WTC11 (cell line): ENCODE data around the gene TMEM54. TPM values are rescaled to one million over a fixed set of nuclear protein-coding genes. Genes with fewer than 3 reads are reported as not detected.

Experiments
- ATAC-seq: fragments of 200-7000 bp; cut with Tn5 transposase; 2 replicates; pipeline ENCODE4 v1.10.0; 2021; ENCODE audit warnings: mild to moderate bottlenecking, moderate library complexity
- CTCF ChIA-PET: fragments of 300-600 bp; sonication (Branson Sonifier 250); formaldehyde crosslinking; loops from one replicate; lab custom pipeline; 2021; ENCODE audit warnings: antibody characterized with exemption; lab: Charles Lee
- POLR2A ChIA-PET: fragments of 350-600 bp; sonication (Branson Sonifier 250); formaldehyde crosslinking; loops from one replicate; lab custom pipeline; 2021; ENCODE audit warnings: antibody characterized with exemption; lab: Charles Lee
- DNase-seq: peaks from one replicate; pipeline ENCODE4 v3.0.0; 2021; ENCODE audit warnings: low spot score
- H3K27ac Mint-ChIP-seq: 2 replicates; pipeline ENCODE4 v1.8.0; 2021; ENCODE audit warnings: mixed read lengths
- H3K27me3 Mint-ChIP-seq: 2 replicates; pipeline ENCODE4 v1.8.0; 2021; ENCODE audit warnings: low read depth, mild to moderate bottlenecking, moderate library complexity, mixed read lengths
- H3K36me3 Mint-ChIP-seq: 2 replicates; pipeline ENCODE4 v1.8.0; 2021; ENCODE audit warnings: mixed read lengths
- H3K4me1 Mint-ChIP-seq: 2 replicates; pipeline ENCODE4 v1.8.0; 2022; ENCODE audit warnings: mixed read lengths
- H3K4me3 Mint-ChIP-seq: 2 replicates; pipeline ENCODE4 v1.8.0; 2021; ENCODE audit warnings: mild to moderate bottlenecking, moderate library complexity, mixed read lengths
- H3K9me3 Mint-ChIP-seq: 2 replicates; pipeline ENCODE4 v1.8.0; 2021; ENCODE audit warnings: mixed read lengths
- IRF2 ChIP-seq: sonication (generic); formaldehyde crosslinking; IDR thresholded peaks from 2 replicates; pipeline ENCODE4 v1.8.0; 2022; ENCODE audit warnings: low read depth, missing genetic modification reagents, borderline replicate concordance
- MYBL2 ChIP-seq: sonication (generic); formaldehyde crosslinking; IDR thresholded peaks from 2 replicates; pipeline ENCODE4 v1.8.1; 2023; ENCODE audit warnings: mild to moderate bottlenecking, moderate library complexity, missing genetic modification reagents
- NR3C1 ChIP-seq: sonication (generic); formaldehyde crosslinking; conservative IDR thresholded peaks from 2 replicates; pipeline ENCODE4 v1.8.1; 2023; ENCODE audit warnings: low read depth, mild to moderate bottlenecking, missing genetic modification reagents
- OVOL2 ChIP-seq: fragments of 250-450 bp; sonication (Bioruptor Pico); IDR thresholded peaks from 2 replicates; pipeline ENCODE4 v1.9.0; 2021; ENCODE audit warnings: mild to moderate bottlenecking, borderline replicate concordance
- TEAD4 ChIP-seq: sonication (generic); formaldehyde crosslinking; IDR thresholded peaks from 2 replicates; pipeline ENCODE4 v1.8.0; 2022; ENCODE audit warnings: mild to moderate bottlenecking, missing genetic modification reagents
- ZNF416 ChIP-seq: fragments of 250-450 bp; sonication (Bioruptor Pico); IDR thresholded peaks from 2 replicates; pipeline ENCODE4 v1.9.0; 2021; ENCODE audit warnings: mild to moderate bottlenecking, inconsistent platforms
- total RNA-seq: library from RNA; stranded (reverse); gene quantifications from 3 replicates; pipeline ENCODE4 v1.2.3, GENCODE V29; 2021
- TF ChIP-seq, protein P1 (sequence below): sonication (generic); formaldehyde crosslinking; IDR thresholded peaks from 2 replicates; pipeline ENCODE4 v1.8.1; 2023; ENCODE audit warnings: mild to moderate bottlenecking, missing genetic modification reagents, borderline replicate concordance
- TF ChIP-seq, protein P2 (sequence below): sonication (generic); formaldehyde crosslinking; conservative IDR thresholded peaks from 2 replicates; pipeline ENCODE4 v1.8.1; 2023; ENCODE audit warnings: mild to moderate bottlenecking, low read depth, missing genetic modification reagents, moderate library complexity
- TF ChIP-seq, protein P3 (sequence below): sonication (generic); formaldehyde crosslinking; IDR thresholded peaks from 2 replicates; pipeline ENCODE4 v1.8.0; 2022; ENCODE audit warnings: missing genetic modification reagents
- TF ChIP-seq, protein P4 (sequence below): sonication (generic); formaldehyde crosslinking; IDR thresholded peaks from 2 replicates; pipeline ENCODE4 v1.8.0; 2022; ENCODE audit warnings: mild to moderate bottlenecking, missing genetic modification reagents
- TF ChIP-seq, protein P5 (sequence below): fragments of 200-600 bp; IDR thresholded peaks from 2 replicates; pipeline ENCODE4 v1.8.0; 2022; ENCODE audit warnings: antibody characterized with exemption

Gene TMEM54
- total RNA-seq, 1 experiment from 2014 or later, result 20.7 TPM

DNA sequence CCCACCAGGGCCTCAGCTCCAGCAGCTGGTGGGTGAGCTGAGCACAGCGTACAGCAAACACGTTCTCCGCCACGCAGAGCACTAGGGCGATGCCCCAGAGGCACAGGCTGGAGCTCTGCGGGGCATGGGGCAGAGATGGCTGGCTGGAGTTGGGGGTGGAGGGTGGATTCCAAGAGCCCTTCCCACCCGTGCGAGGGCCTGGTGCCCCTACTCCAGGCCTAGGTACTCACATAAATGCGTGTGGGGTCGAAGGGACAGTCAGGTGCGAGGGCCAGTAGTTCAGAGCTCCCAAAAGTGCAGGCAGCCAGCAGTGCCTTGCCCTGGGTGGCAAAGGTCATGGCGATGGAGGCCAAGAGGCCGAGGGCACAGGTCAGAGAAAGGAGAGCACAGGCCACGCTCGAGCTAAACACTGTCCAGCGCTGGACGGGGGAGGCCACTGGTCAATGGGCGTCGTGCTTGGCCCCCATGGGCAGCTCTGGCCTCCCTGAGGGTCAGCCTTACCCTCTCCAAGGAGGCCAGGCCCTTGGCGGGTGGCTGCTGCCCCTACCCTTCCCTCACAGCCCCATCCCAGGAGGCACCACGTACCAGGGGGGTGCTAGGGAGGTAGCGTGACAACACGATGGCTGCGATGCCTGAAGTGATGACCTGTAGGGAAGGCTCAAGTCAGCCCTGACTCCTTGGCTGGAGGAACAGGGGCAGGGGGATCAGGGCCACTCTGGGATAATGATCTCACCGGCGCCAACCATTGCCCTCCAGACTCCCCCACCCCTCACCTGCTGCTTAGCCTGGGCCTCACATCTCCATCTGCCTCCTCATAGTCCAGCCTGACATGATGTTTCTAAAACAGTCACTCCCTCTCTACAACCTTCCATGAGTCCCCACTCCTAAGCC, 5.6 kb downstream of the TMEM54 start (continued):
- TF ChIP-seq, protein P1, sequence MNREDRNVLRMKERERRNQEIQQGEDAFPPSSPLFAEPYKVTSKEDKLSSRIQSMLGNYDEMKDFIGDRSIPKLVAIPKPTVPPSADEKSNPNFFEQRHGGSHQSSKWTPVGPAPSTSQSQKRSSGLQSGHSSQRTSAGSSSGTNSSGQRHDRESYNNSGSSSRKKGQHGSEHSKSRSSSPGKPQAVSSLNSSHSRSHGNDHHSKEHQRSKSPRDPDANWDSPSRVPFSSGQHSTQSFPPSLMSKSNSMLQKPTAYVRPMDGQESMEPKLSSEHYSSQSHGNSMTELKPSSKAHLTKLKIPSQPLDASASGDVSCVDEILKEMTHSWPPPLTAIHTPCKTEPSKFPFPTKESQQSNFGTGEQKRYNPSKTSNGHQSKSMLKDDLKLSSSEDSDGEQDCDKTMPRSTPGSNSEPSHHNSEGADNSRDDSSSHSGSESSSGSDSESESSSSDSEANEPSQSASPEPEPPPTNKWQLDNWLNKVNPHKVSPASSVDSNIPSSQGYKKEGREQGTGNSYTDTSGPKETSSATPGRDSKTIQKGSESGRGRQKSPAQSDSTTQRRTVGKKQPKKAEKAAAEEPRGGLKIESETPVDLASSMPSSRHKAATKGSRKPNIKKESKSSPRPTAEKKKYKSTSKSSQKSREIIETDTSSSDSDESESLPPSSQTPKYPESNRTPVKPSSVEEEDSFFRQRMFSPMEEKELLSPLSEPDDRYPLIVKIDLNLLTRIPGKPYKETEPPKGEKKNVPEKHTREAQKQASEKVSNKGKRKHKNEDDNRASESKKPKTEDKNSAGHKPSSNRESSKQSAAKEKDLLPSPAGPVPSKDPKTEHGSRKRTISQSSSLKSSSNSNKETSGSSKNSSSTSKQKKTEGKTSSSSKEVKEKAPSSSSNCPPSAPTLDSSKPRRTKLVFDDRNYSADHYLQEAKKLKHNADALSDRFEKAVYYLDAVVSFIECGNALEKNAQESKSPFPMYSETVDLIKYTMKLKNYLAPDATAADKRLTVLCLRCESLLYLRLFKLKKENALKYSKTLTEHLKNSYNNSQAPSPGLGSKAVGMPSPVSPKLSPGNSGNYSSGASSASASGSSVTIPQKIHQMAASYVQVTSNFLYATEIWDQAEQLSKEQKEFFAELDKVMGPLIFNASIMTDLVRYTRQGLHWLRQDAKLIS (CRISPR knock-in tag), result no peak
- no peak for TF ChIP-seq TEAD4 (CRISPR knock-in tag)
- no peak for TF ChIP-seq NR3C1 (CRISPR knock-in tag)
- no peak for TF ChIP-seq OVOL2 (CRISPR knock-in tag)
- no peak for TF ChIP-seq MYBL2 (CRISPR knock-in tag)
- TF ChIP-seq IRF2 (CRISPR knock-in tag), result no peak

DNA sequence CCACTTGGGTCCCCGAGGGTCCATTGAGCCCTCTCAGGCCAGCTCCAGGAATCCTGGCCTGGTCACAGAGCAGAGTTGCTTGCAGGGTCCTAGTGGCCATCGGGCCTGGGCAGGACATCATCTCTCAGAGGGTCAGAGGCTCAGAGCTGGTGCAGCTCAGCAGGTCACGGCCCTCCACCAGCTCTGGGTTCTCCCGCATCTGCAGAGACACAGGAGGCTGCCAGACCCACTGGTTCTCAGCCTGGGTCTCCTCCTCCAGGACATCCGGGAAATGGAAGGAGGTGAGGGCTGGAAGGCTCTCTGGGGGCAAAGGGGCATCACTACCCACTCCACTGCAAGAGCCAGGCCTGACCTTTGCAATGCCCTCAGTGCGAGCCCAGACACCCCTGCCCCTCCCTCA, 6.5 kb downstream of the TMEM54 start:
- POLR2A ChIA-PET, result interaction anchor here (0.9 kb wide), 2 partner anchors 12 to 188 kb away, joined by 3 to 4 read pairs; no protein-coding TSS in a partner anchor
- Mint-ChIP-seq H3K27ac (no peak overlapping the region), H3K27me3 (peaks cover 55% of the 10 kb centered on the region), H3K9me3 (peaks cover 7% of the 10 kb centered on the region), H3K4me3 (no peak overlapping the region), H3K36me3 (no peaks in the 10 kb centered on the region), H3K4me1 (peaks cover 11% of the 10 kb centered on the region)
- TF ChIP-seq, protein P2, sequence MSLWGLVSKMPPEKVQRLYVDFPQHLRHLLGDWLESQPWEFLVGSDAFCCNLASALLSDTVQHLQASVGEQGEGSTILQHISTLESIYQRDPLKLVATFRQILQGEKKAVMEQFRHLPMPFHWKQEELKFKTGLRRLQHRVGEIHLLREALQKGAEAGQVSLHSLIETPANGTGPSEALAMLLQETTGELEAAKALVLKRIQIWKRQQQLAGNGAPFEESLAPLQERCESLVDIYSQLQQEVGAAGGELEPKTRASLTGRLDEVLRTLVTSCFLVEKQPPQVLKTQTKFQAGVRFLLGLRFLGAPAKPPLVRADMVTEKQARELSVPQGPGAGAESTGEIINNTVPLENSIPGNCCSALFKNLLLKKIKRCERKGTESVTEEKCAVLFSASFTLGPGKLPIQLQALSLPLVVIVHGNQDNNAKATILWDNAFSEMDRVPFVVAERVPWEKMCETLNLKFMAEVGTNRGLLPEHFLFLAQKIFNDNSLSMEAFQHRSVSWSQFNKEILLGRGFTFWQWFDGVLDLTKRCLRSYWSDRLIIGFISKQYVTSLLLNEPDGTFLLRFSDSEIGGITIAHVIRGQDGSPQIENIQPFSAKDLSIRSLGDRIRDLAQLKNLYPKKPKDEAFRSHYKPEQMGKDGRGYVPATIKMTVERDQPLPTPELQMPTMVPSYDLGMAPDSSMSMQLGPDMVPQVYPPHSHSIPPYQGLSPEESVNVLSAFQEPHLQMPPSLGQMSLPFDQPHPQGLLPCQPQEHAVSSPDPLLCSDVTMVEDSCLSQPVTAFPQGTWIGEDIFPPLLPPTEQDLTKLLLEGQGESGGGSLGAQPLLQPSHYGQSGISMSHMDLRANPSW, result no peak
- TF ChIP-seq, protein P3, sequence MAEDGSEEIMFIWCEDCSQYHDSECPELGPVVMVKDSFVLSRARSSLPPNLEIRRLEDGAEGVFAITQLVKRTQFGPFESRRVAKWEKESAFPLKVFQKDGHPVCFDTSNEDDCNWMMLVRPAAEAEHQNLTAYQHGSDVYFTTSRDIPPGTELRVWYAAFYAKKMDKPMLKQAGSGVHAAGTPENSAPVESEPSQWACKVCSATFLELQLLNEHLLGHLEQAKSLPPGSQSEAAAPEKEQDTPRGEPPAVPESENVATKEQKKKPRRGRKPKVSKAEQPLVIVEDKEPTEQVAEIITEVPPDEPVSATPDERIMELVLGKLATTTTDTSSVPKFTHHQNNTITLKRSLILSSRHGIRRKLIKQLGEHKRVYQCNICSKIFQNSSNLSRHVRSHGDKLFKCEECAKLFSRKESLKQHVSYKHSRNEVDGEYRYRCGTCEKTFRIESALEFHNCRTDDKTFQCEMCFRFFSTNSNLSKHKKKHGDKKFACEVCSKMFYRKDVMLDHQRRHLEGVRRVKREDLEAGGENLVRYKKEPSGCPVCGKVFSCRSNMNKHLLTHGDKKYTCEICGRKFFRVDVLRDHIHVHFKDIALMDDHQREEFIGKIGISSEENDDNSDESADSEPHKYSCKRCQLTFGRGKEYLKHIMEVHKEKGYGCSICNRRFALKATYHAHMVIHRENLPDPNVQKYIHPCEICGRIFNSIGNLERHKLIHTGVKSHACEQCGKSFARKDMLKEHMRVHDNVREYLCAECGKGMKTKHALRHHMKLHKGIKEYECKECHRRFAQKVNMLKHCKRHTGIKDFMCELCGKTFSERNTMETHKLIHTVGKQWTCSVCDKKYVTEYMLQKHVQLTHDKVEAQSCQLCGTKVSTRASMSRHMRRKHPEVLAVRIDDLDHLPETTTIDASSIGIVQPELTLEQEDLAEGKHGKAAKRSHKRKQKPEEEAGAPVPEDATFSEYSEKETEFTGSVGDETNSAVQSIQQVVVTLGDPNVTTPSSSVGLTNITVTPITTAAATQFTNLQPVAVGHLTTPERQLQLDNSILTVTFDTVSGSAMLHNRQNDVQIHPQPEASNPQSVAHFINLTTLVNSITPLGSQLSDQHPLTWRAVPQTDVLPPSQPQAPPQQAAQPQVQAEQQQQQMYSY (CRISPR knock-in tag), result peak; percentile 28; the same call in 1 of the 2 replicates
- CTCF ChIA-PET, result interaction anchor here (0.8 to 7.4 kb wide), 8 partner anchors 8 to 192 kb away, joined by 3 to 80 read pairs (median 8); partner anchors contain the start of gene FNDC5
- DNase-seq, result no peak
- no peak for ATAC-seq

DNA sequence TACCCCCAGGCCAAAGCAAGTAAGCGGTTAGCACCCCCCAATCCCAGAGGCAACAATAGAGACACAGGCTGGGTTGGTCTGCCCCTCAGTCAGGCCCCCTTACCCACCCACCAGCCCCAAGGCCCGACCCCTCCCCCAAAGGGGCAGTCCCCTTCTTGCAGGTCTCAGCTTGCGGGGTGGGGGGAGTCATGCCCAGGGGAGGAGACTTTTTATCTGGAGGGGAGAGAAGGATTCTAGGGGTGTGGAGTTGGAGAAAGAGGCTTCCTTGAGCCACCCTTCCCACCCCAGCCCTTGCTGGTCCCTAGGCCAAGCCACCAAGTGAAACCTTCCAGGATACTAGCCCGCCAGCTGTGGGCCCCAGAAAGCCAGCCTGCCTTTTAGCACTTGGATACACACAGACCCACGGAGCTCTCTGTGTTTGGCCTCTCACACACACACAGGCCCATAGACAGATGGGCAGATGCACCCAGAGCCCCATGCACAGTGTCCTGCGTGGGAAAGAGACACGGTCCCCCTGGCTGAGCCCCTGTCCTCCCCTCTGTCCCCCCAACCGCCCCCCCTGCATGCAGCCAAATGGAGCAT, 7.1 kb downstream of the TMEM54 start:
- TF ChIP-seq, protein P4, sequence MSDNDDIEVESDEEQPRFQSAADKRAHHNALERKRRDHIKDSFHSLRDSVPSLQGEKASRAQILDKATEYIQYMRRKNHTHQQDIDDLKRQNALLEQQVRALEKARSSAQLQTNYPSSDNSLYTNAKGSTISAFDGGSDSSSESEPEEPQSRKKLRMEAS, result peak; percentile 24; the same call in 1 of the 2 replicates
- TF ChIP-seq ZNF416 (CRISPR knock-in tag), result no peak
- TF ChIP-seq, protein P5, sequence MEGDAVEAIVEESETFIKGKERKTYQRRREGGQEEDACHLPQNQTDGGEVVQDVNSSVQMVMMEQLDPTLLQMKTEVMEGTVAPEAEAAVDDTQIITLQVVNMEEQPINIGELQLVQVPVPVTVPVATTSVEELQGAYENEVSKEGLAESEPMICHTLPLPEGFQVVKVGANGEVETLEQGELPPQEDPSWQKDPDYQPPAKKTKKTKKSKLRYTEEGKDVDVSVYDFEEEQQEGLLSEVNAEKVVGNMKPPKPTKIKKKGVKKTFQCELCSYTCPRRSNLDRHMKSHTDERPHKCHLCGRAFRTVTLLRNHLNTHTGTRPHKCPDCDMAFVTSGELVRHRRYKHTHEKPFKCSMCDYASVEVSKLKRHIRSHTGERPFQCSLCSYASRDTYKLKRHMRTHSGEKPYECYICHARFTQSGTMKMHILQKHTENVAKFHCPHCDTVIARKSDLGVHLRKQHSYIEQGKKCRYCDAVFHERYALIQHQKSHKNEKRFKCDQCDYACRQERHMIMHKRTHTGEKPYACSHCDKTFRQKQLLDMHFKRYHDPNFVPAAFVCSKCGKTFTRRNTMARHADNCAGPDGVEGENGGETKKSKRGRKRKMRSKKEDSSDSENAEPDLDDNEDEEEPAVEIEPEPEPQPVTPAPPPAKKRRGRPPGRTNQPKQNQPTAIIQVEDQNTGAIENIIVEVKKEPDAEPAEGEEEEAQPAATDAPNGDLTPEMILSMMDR, result peak; percentile 8; the same call in 1 of the 2 replicates
- ChIA-PET POLR2A (interaction anchor here (0.9 kb wide), 2 partner anchors 13 to 189 kb away, joined by 3 to 4 read pairs; no protein-coding TSS in a partner anchor), CTCF (interaction anchor here (0.6 to 7.4 kb wide), 20 partner anchors 7 to 477 kb away, joined by 3 to 80 read pairs (median 6); partner anchors contain the start of genes AZIN2, FNDC5 and RNF19B)
- peaks cover 7% of the 10 kb centered on the region for H3K9me3 Mint-ChIP-seq
- H3K4me1 Mint-ChIP-seq, result peaks cover 11% of the 10 kb centered on the region
- peaks cover 55% of the 10 kb centered on the region for H3K27me3 Mint-ChIP-seq
- ATAC-seq (peak; percentile 13), DNase-seq (peak; percentile 54)
- peak overlapping the region; percentile 79 for H3K4me3 Mint-ChIP-seq
- H3K36me3 Mint-ChIP-seq, result no peaks in the 10 kb centered on the region
- H3K27ac Mint-ChIP-seq, result no peak overlapping the region
